Progenitor cell of endocrine pancreas (in vitro differentiated cells): ENCODE data around the gene KLHL40. TPM values are rescaled to one million over a fixed set of nuclear protein-coding genes. Genes with fewer than 3 reads are reported as not detected.

Experiments used
- DNase-seq: peaks from one replicate; pipeline ENCODE4 v3.0.0; 2021; ENCODE audit warnings: low spot score; ENCODE audit not compliant: unreplicated experiment
- H3K27ac Mint-ChIP-seq: 2 replicates; pipeline ENCODE4 v1.8.0; 2021; ENCODE audit warnings: mild to moderate bottlenecking, moderate library complexity, mixed read lengths
- H3K27me3 Mint-ChIP-seq: 2 replicates; pipeline ENCODE4 v1.8.0; 2021; ENCODE audit warnings: mixed read lengths
- H3K36me3 Mint-ChIP-seq: 2 replicates; pipeline ENCODE4 v1.8.0; 2022; ENCODE audit warnings: mixed read lengths; ENCODE audit not compliant: insufficient read depth
- H3K4me1 Mint-ChIP-seq: 2 replicates; pipeline ENCODE4 v1.8.0; 2021; ENCODE audit warnings: low read depth, mixed read lengths
- H3K4me3 Mint-ChIP-seq: 2 replicates; pipeline ENCODE4 v1.8.0; 2021; ENCODE audit warnings: low read depth, mild to moderate bottlenecking, moderate library complexity, mixed read lengths
- H3K9me3 Mint-ChIP-seq: 2 replicates; pipeline ENCODE4 v1.8.0; 2021; ENCODE audit warnings: low read depth, mixed read lengths
- total RNA-seq: library from RNA; stranded (reverse); gene quantifications from 2 replicates; pipeline ENCODE4 v1.2.1, GENCODE V29; 2021
- TF ChIP-seq, protein P1 (sequence below): fragments of 200-600 bp; sonication (generic); IDR thresholded peaks from one replicate; pipeline ENCODE4 v1.5.0; 2021; ENCODE audit warnings: antibody characterized with exemption, mild to moderate bottlenecking; ENCODE audit not compliant: unreplicated experiment

KLHL40 gene
- total RNA-seq, 1 donor from 2014 or later = not detected

DNA sequence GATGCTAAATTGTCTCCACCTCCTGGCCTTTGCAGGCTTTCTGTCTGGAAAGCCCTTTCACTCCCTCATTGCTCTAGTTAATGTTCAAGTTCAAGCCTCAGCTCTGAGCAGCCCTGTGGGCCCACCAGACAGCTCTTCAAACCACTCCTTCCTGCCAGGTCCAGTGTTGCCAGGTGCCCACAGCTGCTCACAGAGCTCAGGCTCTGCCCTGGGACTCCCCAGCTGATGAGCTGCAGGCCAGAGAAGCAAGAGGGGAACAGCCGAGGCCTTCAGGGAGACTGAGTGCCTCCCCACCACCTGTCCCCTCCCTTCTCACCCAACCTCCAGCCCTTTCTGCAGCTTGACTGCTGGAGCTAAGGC is 33.1 kb upstream of the KLHL40 start:
- H3K4me3 Mint-ChIP-seq = no peak overlapping the region

DNA sequence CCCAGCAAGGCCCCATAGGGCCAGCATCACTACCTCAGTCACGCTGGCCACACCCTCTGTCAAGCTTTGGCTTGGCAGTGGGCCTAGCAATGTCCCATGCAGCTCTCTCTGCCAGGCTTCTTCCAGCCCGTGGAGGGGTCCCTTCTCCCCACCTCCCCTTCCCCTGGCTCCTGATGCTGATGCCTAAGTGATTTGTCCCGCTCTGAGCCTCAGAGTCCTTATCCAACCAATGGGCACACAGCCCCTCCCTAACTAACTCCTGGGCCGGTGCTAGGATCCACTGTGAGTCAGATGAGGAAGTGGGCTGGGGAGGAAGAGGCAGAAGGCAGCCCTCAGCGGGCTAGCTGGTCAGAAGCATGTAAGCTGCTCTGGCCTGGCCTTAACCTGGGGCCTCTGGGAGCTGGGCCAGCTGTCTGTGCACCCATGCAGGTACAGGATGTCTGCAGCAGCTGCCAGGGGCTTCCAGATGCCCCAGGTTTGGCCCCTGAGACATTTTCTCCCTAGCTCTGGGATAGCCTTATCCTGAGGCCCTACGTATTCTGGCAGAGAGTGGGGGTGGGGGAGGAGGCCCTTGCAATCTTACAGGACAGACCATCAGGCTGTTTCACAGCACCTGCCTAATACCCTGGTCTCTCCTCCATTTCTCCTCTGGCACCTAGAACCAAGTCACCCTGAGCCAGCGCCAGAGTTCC is 32.6 kb upstream of the KLHL40 start:
- Mint-ChIP-seq H3K4me1 (peaks cover 13% of the 10 kb centered on the region), H3K9me3 (no peaks in the 10 kb centered on the region), H3K27me3 (no peaks in the 10 kb centered on the region), H3K36me3 (peaks cover 7% of the 10 kb centered on the region), H3K4me3 (peak overlapping the region; percentile 86), H3K27ac (no peak overlapping the region)
- TF ChIP-seq, protein P1, sequence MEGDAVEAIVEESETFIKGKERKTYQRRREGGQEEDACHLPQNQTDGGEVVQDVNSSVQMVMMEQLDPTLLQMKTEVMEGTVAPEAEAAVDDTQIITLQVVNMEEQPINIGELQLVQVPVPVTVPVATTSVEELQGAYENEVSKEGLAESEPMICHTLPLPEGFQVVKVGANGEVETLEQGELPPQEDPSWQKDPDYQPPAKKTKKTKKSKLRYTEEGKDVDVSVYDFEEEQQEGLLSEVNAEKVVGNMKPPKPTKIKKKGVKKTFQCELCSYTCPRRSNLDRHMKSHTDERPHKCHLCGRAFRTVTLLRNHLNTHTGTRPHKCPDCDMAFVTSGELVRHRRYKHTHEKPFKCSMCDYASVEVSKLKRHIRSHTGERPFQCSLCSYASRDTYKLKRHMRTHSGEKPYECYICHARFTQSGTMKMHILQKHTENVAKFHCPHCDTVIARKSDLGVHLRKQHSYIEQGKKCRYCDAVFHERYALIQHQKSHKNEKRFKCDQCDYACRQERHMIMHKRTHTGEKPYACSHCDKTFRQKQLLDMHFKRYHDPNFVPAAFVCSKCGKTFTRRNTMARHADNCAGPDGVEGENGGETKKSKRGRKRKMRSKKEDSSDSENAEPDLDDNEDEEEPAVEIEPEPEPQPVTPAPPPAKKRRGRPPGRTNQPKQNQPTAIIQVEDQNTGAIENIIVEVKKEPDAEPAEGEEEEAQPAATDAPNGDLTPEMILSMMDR = no peak
- DNase-seq = no peak

More for the DNA sequence above, 33.1 kb upstream of the KLHL40 start:
- peaks cover 13% of the 10 kb centered on the region for H3K4me1 Mint-ChIP-seq
- H3K27ac Mint-ChIP-seq = peak overlapping the region; percentile 39
- no peaks in the 10 kb centered on the region for H3K27me3 Mint-ChIP-seq
- TF ChIP-seq, protein P1 = no peak
- H3K36me3 Mint-ChIP-seq = peaks cover 7% of the 10 kb centered on the region
- H3K9me3 Mint-ChIP-seq = no peaks in the 10 kb centered on the region
- no peak for DNase-seq

DNA sequence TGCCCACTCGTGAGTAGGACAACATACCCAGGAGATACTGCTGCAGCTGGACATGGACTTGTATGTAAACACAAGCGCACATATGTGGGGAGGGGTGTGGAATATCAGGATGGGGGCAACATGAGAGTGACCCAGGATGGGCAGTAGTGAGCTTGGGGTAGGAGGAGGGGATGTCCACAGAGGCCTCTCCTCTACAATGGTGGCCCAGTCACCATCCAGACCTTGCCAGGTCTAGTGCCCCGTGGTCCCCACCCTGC is 32.1 kb upstream of the KLHL40 start:
- Mint-ChIP-seq H3K9me3 (no peaks in the 10 kb centered on the region), H3K27ac (no peak overlapping the region), H3K4me1 (peaks cover 13% of the 10 kb centered on the region), H3K4me3 (peak overlapping the region; percentile 86), H3K27me3 (no peaks in the 10 kb centered on the region), H3K36me3 (peaks cover 5% of the 10 kb centered on the region)
- DNase-seq = no peak
- TF ChIP-seq, protein P1 = no peak

DNA sequence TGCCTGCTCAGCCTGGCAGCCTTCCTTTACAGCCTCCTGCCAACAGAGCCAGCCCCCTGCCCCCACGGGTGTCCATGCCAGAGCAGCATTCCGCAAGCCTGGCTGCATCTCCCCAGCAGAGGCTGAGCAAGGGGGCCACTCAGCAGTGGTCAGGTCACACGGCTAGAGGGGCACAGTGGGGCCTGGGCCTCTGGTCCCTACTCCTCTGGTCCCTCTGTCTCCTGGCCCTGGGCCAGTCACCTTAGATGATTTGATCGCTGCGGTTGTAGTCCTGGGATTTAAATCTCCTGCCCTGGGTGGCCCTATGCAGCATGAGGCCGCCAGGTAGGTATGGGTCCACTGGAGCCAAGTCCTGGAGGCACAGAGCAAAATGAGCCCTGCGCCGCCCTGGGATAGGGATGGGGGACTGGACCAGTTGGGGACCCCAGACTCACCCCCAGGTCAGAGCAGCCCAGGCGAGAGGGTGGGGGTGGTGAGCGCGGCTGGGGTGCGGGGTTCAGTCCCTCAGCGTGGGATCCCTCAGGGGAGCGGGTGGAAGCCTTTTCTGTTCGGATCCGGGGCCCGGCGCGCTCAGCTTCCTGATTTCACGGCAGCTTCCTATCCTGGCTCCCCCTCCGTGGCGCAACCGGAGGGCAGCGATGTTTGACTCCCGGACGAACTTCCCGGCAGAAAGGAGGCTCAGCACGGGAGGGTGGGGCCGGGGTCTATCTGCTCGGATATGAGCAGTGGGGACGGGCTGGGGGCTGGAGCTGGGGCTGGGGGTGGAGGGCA is 31.6 kb upstream of the KLHL40 start, which contains the start of gene ZBTB47:
Gene ZBTB47, plus strand, starts transcription at position 138 of the 771 bp plus-strand sequence. CDS start 4,659 bp downstream, outside the sequence.
- no peak for DNase-seq
- H3K9me3 Mint-ChIP-seq = no peaks in the 10 kb centered on the region
- peaks cover 4% of the 10 kb centered on the region for H3K36me3 Mint-ChIP-seq
- peak within 1 kb of the TSS; percentile 85 for H3K27ac Mint-ChIP-seq
- no peaks in the 10 kb centered on the region for H3K27me3 Mint-ChIP-seq
- H3K4me3 Mint-ChIP-seq = peak within 1 kb of the TSS; percentile 86
- TF ChIP-seq, protein P1 = no peak
- peaks cover 13% of the 10 kb centered on the region for H3K4me1 Mint-ChIP-seq

GRCh38 chr3:42654331-42655201 is 30.8 kb upstream of the KLHL40 start:
- Mint-ChIP-seq H3K27me3 (no peaks in the 10 kb centered on the region), H3K4me3 (peak overlapping the region; percentile 54), H3K36me3 (no peaks in the 10 kb centered on the region), H3K9me3 (no peaks in the 10 kb centered on the region), H3K27ac (no peak overlapping the region), H3K4me1 (peaks cover 13% of the 10 kb centered on the region)
- TF ChIP-seq, protein P1 = peak; percentile 42
- peak; percentile 57 for DNase-seq
